Fibroblast of skin of right quadriceps (primary cell): Measurements from ENCODE around the gene LYVE1.

Experiments used
- DNase-seq: peaks from one replicate; pipeline ENCODE4 v3.0.0-alpha.2; 2013

Gene LYVE1

GRCh38 chr11:10519630-10520029 lies 48.8 kb downstream of the LYVE1 start:
- DNase-seq, result no peak

DNA sequence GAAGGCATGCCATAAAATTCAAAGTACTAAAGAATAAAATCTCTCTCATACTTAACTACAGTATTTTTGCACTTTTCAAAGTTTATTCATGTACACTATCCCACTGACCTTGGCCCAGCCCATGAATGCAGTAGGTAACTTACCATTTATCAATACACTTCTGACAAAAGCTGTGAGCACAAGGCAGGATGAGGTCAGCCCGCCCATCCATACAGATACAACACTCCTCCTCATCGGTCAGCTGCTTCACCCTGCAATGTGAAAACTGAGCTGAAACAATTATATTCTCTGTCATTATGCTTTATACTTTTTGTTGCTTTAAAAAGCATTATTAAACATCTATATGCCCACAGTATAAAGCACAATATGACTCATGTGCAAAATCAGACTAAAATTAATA lies 49.6 kb downstream of the LYVE1 start:
- DNase-seq, result no peak

GRCh38 chr11:10518123-10518522 lies 50.3 kb downstream of the LYVE1 start:
- DNase-seq, result no peak

- DNase-seq, result no peak
Measured at GRCh38 chr11:10515418-10515817, 53.0 kb downstream of the LYVE1 start.

DNA sequence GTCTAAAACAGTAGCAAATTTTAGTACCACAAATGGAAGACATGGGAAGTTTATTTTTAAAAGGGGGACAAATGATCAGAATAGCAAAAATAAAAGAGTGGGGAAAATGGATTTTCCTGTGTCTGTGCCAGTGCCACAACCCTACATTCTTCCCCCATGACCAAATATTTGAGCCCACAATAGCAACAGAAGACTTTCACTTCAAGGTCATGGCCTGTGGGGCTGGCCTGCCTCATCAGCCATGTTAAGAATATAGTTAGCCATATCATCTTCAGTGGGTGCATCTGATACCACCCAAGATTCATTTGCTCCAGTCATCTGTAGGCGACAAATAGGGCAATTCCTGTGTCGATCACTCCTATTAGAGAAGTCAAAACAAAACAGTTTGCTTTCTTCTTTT lies 53.8 kb downstream of the LYVE1 start:
- DNase-seq, result no peak

GRCh38 chr11:10514202-10514601 lies 54.3 kb downstream of the LYVE1 start:
- DNase-seq, result no peak

DNA sequence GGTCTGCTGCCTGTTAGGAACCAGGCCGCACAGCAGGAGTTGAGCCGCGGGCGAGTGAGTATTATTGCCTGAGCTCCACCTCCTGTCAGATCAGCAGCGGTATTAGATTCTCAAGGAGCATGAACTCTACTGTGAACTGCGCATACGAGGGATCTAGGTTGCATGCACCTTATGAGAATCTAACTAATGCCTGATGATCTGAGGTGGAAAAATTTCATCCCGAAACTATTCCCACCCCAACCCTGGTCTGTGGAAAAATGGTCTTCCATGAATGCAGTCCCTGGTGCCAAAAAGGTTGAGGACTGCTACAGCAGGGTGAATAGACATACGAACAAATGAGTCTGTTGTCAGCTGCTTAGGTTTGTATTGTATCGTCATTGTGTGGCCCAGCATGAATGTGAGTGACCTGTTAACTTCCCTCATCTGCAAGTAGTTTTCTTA lies 57.3 kb downstream of the LYVE1 start:
- DNase-seq, result no peak
